WTC11 (cell line): ENCODE results near the gene GNPTG. TPM values are rescaled to one million over a fixed set of nuclear protein-coding genes. Genes with fewer than 3 reads are reported as not detected.

ENCODE experiments used
- ATAC-seq: fragments of 200-7000 bp; cut with Tn5 transposase; 2 replicates; pipeline ENCODE4 v1.10.0; 2021; ENCODE audit warnings: mild to moderate bottlenecking, moderate library complexity
- CTCF ChIA-PET: fragments of 300-600 bp; sonication (Branson Sonifier 250); formaldehyde crosslinking; loops from one replicate; lab custom pipeline; 2021; ENCODE audit warnings: antibody characterized with exemption; lab: Charles Lee
- POLR2A ChIA-PET: fragments of 350-600 bp; sonication (Branson Sonifier 250); formaldehyde crosslinking; loops from one replicate; lab custom pipeline; 2021; ENCODE audit warnings: antibody characterized with exemption; lab: Charles Lee
- DNase-seq: peaks from one replicate; pipeline ENCODE4 v3.0.0; 2021; ENCODE audit warnings: low spot score
- H3K27ac Mint-ChIP-seq: 2 replicates; pipeline ENCODE4 v1.8.0; 2021; ENCODE audit warnings: mixed read lengths
- H3K27me3 Mint-ChIP-seq: 2 replicates; pipeline ENCODE4 v1.8.0; 2021; ENCODE audit warnings: low read depth, mild to moderate bottlenecking, moderate library complexity, mixed read lengths
- H3K36me3 Mint-ChIP-seq: 2 replicates; pipeline ENCODE4 v1.8.0; 2021; ENCODE audit warnings: mixed read lengths
- H3K4me1 Mint-ChIP-seq: 2 replicates; pipeline ENCODE4 v1.8.0; 2022; ENCODE audit warnings: mixed read lengths
- H3K4me3 Mint-ChIP-seq: 2 replicates; pipeline ENCODE4 v1.8.0; 2021; ENCODE audit warnings: mild to moderate bottlenecking, moderate library complexity, mixed read lengths
- H3K9me3 Mint-ChIP-seq: 2 replicates; pipeline ENCODE4 v1.8.0; 2021; ENCODE audit warnings: mixed read lengths
- ARID4B ChIP-seq: sonication (generic); formaldehyde crosslinking; IDR thresholded peaks from 2 replicates; pipeline ENCODE4 v1.8.0; 2023; ENCODE audit warnings: missing genetic modification reagents, mild to moderate bottlenecking, borderline replicate concordance
- ATF3 ChIP-seq: sonication (generic); formaldehyde crosslinking; conservative IDR thresholded peaks from 2 replicates; pipeline ENCODE4 v1.8.1; 2022; ENCODE audit warnings: mild to moderate bottlenecking, missing genetic modification reagents
- CREM ChIP-seq: sonication (generic); formaldehyde crosslinking; IDR thresholded peaks from 2 replicates; pipeline ENCODE4 v1.8.1; 2022; ENCODE audit warnings: mild to moderate bottlenecking, missing genetic modification reagents, moderate library complexity
- E2F1 ChIP-seq: sonication (generic); formaldehyde crosslinking; IDR thresholded peaks from 2 replicates; pipeline ENCODE4 v1.8.0; 2022; ENCODE audit warnings: mild to moderate bottlenecking, missing genetic modification reagents
- E2F5 ChIP-seq: sonication (generic); formaldehyde crosslinking; IDR thresholded peaks from 2 replicates; pipeline ENCODE4 v1.8.1; 2022; ENCODE audit warnings: mild to moderate bottlenecking, moderate library complexity, missing genetic modification reagents
- ELF4 ChIP-seq: sonication (generic); formaldehyde crosslinking; IDR thresholded peaks from 2 replicates; pipeline ENCODE4 v1.8.1; 2022; ENCODE audit warnings: low read depth, mild to moderate bottlenecking, moderate library complexity, missing genetic modification reagents
- ETV6 ChIP-seq: sonication (generic); formaldehyde crosslinking; IDR thresholded peaks from 2 replicates; pipeline ENCODE4 v1.8.1; 2022; ENCODE audit warnings: mild to moderate bottlenecking, missing genetic modification reagents
- FOXP1 ChIP-seq: sonication (generic); formaldehyde crosslinking; IDR thresholded peaks from 2 replicates; pipeline ENCODE4 v1.8.0; 2022; ENCODE audit warnings: missing genetic modification reagents, mild to moderate bottlenecking, moderate library complexity, borderline replicate concordance
- IRF2 ChIP-seq: sonication (generic); formaldehyde crosslinking; IDR thresholded peaks from 2 replicates; pipeline ENCODE4 v1.8.0; 2022; ENCODE audit warnings: low read depth, missing genetic modification reagents, borderline replicate concordance
- JUN ChIP-seq: sonication (generic); formaldehyde crosslinking; IDR thresholded peaks from 2 replicates; pipeline ENCODE4 v1.8.0; 2023; ENCODE audit warnings: mild to moderate bottlenecking, missing genetic modification reagents
- MAX ChIP-seq: sonication (generic); formaldehyde crosslinking; IDR thresholded peaks from 2 replicates; pipeline ENCODE4 v1.8.0; 2022; ENCODE audit warnings: mild to moderate bottlenecking, missing genetic modification reagents
- NFATC4 ChIP-seq: fragments of 250-450 bp; sonication (Bioruptor Pico); IDR thresholded peaks from 2 replicates; pipeline ENCODE4 v1.9.0; 2021; ENCODE audit warnings: mild to moderate bottlenecking
- NR1H2 ChIP-seq: sonication (generic); formaldehyde crosslinking; IDR thresholded peaks from 2 replicates; pipeline ENCODE4 v1.9.0; 2021; ENCODE audit warnings: mild to moderate bottlenecking, moderate library complexity, missing genetic modification reagents
- OVOL2 ChIP-seq: fragments of 250-450 bp; sonication (Bioruptor Pico); IDR thresholded peaks from 2 replicates; pipeline ENCODE4 v1.9.0; 2021; ENCODE audit warnings: mild to moderate bottlenecking, borderline replicate concordance
- PRRX2 ChIP-seq: fragments of 250-450 bp; sonication (Bioruptor Pico); IDR thresholded peaks from 2 replicates; pipeline ENCODE4 v1.8.0; 2021; ENCODE audit warnings: mild to moderate bottlenecking
- RORB ChIP-seq: fragments of 250-450 bp; sonication (Bioruptor Pico); IDR thresholded peaks from 2 replicates; pipeline ENCODE4 v1.9.0; 2021; ENCODE audit warnings: mild to moderate bottlenecking
- SMAD4 ChIP-seq: sonication (generic); formaldehyde crosslinking; IDR thresholded peaks from 2 replicates; pipeline ENCODE4 v1.8.0; 2022; ENCODE audit warnings: mild to moderate bottlenecking, missing genetic modification reagents
- TCF7 ChIP-seq: sonication (generic); formaldehyde crosslinking; IDR thresholded peaks from 2 replicates; pipeline ENCODE4 v1.8.0; 2022; ENCODE audit warnings: mild to moderate bottlenecking, low read depth, missing genetic modification reagents, moderate library complexity
- ZBTB21 ChIP-seq: sonication (generic); formaldehyde crosslinking; IDR thresholded peaks from 2 replicates; pipeline ENCODE4 v1.8.1; 2023; ENCODE audit warnings: mild to moderate bottlenecking, missing genetic modification reagents, borderline replicate concordance
- ZNF121 ChIP-seq: sonication (generic); formaldehyde crosslinking; IDR thresholded peaks from 2 replicates; pipeline ENCODE4 v1.8.0; 2023; ENCODE audit warnings: missing genetic modification reagents
- ZNF512 ChIP-seq: sonication (generic); formaldehyde crosslinking; IDR thresholded peaks from 2 replicates; pipeline ENCODE4 v1.8.1; 2022; ENCODE audit warnings: missing genetic modification reagents, borderline replicate concordance
- total RNA-seq: library from RNA; stranded (reverse); gene quantifications from 3 replicates; pipeline ENCODE4 v1.2.3, GENCODE V29; 2021

GNPTG gene
- total RNA-seq, 1 experiment from 2014 or later: 35.9 TPM

GRCh38 chr16:1348926-1349325 is 2.8 kb upstream of the GNPTG start:
- H3K9me3 Mint-ChIP-seq: no peaks in the 10 kb centered on the region

GRCh38 chr16:1349351-1349750 is 2.4 kb upstream of the GNPTG start:
- H3K4me1 Mint-ChIP-seq: peaks cover 9% of the 10 kb centered on the region
- H3K9me3 Mint-ChIP-seq: no peaks in the 10 kb centered on the region
- no peak overlapping the region for H3K27ac Mint-ChIP-seq
- ChIA-PET CTCF (interaction anchor here (1.1 to 1.6 kb wide), 2 partner anchors 8 to 12 kb away, joined by 3 read pairs; no protein-coding TSS in a partner anchor), POLR2A (no interaction called here)
- H3K4me3 Mint-ChIP-seq: no peak overlapping the region
- no peaks in the 10 kb centered on the region for H3K27me3 Mint-ChIP-seq
- ATAC-seq: no peak
- no peaks in the 10 kb centered on the region; the same call in 1 of the 2 replicates for H3K36me3 Mint-ChIP-seq
- no peak for DNase-seq
- no peak for TF ChIP-seq JUN (CRISPR knock-in tag)
- no peak for TF ChIP-seq NFATC4 (CRISPR knock-in tag)
- no peak for TF ChIP-seq ZBTB21
- TF ChIP-seq ETV6 (CRISPR knock-in tag): no peak
- no peak for TF ChIP-seq E2F5
- no peak for TF ChIP-seq ELF4 (CRISPR knock-in tag)
- TF ChIP-seq ZNF512 (CRISPR knock-in tag): no peak
- no peak for TF ChIP-seq ATF3 (CRISPR knock-in tag)
- no peak for TF ChIP-seq ZNF121 (CRISPR knock-in tag)
- TF ChIP-seq SMAD4 (CRISPR knock-in tag): no peak
- no peak for TF ChIP-seq PRRX2

More at GRCh38 chr16:1348926-1349325, 2.8 kb upstream of the GNPTG start:
- H3K27ac Mint-ChIP-seq: no peak overlapping the region
- CTCF ChIA-PET: interaction anchor here (1.1 kb wide), 1 partner anchor 11 kb away, joined by 3 read pairs; no protein-coding TSS in a partner anchor
- TF ChIP-seq TCF7 (CRISPR knock-in tag): no peak
- TF ChIP-seq E2F5: no peak
- TF ChIP-seq RORB: no peak
- TF ChIP-seq NR1H2 (CRISPR knock-in tag): no peak
- TF ChIP-seq IRF2 (CRISPR knock-in tag): no peak
- no peak for TF ChIP-seq ATF3 (CRISPR knock-in tag)
- TF ChIP-seq E2F1 (CRISPR knock-in tag): no peak
- no peak for TF ChIP-seq OVOL2 (CRISPR knock-in tag)
- no peak for TF ChIP-seq CREM (CRISPR knock-in tag)
- no peak for TF ChIP-seq FOXP1 (CRISPR knock-in tag)
- TF ChIP-seq ARID4B (CRISPR knock-in tag): no peak
- no peak for TF ChIP-seq MAX (CRISPR knock-in tag)
- DNase-seq: no peak
- POLR2A ChIA-PET: no interaction called here
- H3K4me1 Mint-ChIP-seq: peaks cover 9% of the 10 kb centered on the region
- H3K36me3 Mint-ChIP-seq: no peaks in the 10 kb centered on the region; the same call in 1 of the 2 replicates
- H3K27me3 Mint-ChIP-seq: no peaks in the 10 kb centered on the region
- H3K4me3 Mint-ChIP-seq: no peak overlapping the region
- no peak for ATAC-seq
